T-helper 22 cell (primary cell): ENCODE data around the gene ADAMTSL5.
"Not testable (repeated sequence)": the region's sequence is repeated elsewhere in the genome, so short reads cannot be mapped to it uniquely, and the experiment has no call there.

Experiments
- DNase-seq: peaks from one replicate; pipeline ENCODE4 v3.0.0-alpha.2; 2020; ENCODE audit warnings: low read depth

Gene ADAMTSL5

DNA sequence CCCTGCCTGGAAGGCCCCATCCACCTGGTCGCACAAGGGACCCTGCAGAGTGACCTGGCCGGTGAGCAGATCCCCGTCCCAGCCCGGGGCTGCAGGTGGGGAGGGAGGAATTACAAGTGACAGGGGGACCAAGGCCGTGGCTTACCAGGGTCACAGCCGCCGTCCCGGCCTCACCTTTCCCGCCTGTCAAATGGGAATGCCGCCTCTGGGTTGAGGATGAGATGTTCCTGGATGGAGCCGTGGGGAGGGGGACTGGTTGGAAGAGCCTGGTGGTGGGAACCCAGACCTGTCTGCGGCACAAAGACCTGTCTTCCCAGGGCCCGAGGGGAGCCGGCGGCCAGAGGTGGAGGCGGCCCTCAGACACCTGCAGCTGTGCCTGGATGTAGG, 16.6 kb upstream of the ADAMTSL5 start:
- no peak for DNase-seq

DNA sequence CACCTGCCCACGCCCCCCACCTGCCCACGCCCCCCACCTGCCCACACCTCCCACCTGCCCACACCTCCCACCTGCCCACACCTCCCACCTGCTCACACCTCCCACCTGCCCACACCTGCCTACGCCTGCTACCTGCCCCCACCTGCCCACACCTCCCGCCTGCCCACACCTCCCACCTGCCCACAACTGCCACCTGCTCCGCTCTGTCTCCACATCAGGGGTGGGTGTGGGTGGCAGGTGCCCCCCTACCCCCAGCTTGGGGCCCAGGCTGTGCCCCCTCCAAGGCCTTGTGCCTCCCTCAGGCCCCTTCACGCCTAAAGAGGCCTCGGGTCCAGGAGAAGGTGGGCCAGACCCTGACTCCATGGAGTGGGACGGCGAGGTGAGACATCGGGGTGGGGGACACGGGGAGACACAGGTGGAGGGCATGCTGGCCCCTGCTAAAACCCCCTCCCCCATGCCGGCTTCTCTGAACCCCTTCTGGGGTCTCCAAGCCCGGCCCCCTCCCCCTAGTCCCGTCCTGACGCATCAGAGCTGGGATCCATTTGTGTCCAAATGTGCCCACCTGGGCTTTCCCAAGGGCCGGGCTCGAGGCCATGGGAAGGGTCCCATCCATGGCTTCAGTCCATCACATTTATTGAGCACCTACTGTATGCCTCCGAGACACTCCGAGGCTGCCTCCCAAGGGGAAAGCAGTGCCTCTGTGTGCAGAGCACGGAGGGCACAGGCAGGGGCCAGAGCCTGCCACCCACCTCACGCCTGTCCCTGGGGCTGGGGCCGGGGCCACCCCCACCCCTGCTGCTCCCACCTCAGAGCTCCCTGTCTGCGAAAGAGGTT, 16.0 kb upstream of the ADAMTSL5 start:
- no peak for DNase-seq

DNA sequence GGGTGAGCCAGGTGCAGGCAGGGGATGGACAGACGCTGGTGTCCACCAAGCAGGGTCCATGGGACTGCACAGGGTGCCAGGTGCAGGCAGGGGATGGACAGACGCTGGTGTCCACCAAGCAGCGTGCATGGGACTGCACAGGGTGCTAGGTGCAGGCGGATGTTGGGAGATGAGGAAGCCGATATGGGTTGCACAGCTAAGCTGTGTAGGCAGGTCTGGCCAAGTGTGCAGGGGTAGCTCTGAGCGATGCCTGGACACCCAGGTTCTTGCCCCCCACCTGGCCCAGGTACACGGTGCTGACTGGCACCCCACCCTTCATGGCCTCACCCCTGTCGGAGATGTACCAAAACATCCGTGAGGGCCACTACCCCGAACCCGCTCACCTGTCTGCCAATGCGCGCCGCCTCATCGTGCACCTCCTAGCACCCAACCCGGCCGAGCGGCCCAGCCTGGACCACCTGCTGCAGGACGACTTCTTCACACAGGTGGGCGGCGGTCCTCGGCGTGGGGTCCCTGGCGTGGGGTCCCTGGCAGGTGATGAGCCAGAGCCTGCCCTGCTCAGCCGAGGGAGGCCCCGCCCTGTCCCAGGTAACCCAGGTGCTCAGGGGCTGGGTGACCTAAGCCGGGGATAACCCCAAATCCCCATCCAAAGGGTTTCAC, 15.0 kb upstream of the ADAMTSL5 start:
- DNase-seq: no peak

DNA sequence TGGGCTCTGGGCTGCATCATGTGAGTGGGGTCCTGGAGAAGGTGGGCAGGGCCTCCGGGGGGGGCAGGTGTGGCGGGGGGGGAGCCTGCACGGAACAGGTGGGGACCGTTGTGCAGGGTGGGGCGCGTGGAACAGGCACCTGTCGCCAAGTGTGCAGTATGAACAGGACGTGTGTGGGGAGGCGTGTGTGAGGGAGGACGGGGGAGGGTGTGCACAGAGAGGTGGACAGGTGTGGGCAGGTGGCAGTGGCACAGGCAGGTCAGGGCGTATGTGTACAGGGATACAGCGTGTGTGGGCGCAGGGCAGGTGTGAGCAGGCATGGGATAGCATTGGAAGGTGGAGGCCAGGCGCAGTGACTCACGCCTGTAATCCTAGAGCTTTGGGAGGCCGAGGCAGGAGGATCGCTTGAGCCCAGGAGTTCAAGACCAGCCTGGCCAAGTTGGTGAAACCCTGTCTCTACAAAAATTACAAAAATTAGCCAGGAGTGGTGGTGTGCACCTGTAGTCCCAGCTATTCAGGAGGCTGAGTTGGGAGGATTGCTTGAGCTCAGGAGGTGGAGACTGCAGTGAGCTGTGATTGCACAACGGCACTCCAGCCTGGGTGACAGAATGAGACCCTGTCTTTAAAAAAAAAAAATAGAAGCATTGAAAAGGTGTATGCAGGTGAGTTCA, 14.3 kb upstream of the ADAMTSL5 start:
- DNase-seq: no peak

DNA sequence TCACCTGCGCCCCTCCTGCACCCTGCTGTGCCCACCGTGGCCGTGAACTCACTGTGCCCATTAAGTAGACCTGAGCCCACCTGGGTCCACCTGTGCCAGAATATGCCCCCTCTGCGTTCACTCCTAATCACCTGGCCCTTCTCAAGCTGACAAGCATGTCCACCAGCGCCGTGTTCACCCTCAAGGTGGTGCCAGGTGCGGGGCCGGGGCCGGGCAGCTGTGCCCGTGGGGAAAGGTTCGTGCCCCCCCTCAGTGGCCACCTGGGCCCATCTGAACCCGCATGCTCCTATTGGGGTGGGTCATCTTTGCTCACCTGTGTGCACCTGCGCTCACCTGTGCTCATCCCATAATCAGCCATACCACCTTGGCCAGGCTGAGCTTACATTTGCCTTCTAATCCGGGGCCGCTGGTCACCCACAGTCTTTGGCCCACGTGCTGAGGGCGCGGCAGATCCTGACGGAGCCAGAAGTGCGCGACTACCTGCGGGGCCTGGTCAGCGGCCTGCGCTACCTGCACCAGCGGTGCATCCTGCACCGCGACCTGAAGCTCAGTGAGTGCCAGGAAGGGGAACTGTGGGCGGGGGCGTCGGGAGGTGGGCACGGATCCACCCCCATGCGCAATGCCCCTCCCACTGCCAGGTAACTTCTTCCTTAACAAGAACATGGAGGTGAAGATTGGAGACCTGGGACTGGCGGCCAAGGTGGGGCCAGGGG, 13.4 kb upstream of the ADAMTSL5 start:
- DNase-seq: no peak

DNA sequence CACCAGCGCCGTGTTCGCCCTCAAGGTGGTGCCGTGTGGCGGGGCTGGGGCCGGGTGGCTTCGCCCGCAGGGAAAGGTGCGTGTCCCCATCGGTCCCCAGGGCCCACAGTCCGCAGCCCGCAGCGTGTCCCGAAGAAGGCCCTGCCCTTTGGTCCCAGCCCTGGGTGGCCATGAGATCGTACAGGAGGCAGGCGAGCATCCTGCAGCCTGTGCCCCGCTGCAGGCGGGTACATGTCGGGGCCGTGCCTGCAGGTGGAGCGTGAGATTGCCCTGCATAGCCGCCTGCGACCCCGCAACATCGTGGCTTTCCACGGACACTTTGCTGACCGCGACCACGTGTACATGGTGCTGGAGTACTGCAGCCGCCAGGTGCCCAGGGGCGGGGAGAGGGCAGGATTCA, 12.5 kb upstream of the ADAMTSL5 start:
- DNase-seq: no peak

DNA sequence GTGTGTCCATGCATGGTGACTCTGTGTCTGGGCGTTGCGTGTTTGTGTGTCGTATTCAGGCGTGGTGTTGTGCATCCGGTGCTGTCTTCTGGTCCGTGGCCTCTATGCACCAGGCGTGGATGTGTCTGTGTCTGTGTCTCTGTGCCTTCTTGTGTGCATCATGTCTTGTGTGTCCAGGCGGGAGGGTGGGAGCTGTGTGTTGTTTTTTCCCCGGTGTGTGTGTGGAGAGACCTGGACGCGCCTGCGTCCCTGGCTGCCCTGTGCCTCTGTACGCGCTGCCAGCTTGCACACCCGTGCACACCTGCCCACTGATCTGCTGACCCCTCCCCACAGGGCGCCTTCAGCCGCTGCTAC, 12.1 kb upstream of the ADAMTSL5 start:
- DNase-seq: no peak

DNA sequence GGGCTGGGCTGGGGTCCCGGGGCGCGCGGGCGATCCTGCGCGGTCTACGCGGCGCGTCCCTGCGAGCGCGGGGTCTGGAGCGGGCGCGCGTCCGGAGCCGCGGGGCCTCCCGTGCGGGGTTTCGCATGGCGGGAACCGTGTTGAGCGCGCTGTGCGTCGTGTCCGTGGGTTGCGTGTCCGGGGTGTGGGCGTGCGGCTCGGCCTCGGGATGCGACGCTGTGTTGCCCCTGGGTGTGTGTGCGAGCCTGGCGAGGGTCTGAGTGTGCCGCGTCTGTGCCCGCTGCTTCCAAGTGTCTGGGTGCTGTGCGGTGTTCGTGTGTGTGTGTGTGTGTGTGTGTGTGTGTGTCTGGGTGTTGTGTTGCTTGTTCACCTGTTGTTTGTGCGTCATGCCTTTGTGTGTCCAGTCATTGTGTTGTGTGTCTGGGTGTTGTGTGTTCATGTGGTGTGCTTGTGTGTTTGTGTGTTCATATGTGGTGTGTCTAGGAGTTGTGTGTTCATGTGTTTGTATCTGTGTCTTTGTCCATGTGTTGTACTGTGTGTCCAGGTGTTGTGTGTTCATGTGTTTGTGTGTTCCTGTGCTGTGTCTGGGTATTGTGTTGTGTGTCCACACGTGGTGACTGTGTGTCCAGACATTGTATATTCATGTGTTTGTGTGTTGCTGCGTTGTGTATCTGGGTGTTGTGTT, 11.6 kb upstream of the ADAMTSL5 start:
- DNase-seq: no peak

DNA sequence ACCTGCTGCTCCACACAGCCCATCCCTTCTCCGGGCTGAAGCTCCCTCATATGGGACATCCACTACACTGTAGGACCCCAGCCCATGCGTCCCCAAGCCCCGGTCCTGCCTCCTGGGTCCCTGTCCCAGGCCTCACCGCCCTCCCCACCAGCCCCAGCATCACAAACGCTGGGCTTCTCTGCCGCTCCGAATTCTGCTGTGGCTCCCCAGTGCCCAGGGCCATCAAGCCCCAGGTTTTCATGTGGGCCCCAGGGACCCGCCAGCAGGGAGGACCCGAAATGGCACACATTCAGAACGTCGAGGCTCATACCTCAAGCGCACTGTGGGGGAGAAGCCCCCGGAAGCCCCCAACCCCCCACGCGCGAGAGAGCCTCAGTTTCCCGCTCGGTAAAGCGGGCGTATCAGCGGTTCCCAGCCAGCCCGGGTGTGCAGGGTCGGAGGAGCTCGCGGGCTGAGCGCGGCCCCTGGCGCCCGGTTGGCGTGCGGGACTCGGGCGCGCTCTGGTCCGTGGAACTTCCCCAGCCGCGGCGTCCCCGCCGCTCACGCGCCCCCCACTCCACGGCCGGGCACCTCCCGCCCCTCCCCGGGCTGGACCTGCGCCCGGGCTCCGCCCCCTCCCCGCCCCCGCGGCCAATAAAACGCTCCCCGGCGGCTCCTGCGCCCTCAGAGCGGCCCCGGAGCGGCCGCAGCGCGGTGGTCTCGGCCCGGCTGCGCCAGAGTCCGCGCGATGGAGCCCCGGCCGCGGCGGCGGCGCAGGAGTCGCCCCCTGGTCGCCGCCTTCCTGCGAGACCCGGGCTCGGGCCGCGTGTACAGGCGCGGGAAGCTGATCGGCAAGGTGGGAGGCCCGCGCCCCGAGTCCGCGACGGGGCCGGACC, 10.8 kb upstream of the ADAMTSL5 start, which contains the start of gene PLK5:
PLK5 (plus strand) TSS at position 666 of the 875 bp plus-strand sequence. CDS start 2,920 bp downstream, outside the sequence.
- DNase-seq: no peak

DNA sequence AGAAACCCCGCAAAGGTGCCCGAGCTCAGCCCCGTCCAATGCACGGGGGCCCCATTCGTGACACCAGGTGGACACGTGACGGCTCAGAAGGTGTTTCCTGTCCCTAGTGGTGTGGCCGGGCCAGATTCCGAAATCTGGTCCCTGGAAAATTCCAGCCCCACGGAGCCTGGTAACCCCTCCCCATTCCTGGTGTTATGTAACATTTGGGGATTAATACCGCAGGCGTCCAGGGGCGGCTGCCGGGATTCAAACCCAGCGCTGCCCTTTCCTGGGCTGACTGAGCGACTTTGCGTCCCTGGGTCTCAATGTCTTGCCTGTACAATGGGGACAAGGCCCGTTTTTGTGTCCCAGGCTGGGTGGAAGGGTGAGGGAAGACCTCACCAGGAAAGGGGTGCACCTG, 10.0 kb upstream of the ADAMTSL5 start:
- no peak for DNase-seq

DNA sequence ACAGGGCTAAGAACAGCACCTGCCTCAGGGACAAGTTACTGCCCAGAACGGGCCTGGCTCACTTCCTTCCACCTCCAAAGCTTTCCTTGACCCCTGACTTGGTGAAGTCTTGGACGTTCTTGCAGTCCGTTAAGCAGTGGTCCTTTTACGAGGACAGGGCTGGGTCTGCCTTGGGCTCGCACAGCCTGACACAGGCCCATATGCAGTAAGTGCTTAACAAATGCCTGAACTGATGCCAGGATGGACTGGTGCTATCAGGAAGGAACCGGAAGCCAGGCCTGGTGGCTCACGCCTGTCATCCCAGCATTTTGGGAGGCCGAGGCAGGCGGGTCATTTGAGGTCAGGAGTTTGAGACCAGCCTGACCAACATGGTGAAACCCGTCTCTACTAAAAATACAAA, 9.2 kb upstream of the ADAMTSL5 start:
- no peak for DNase-seq

DNA sequence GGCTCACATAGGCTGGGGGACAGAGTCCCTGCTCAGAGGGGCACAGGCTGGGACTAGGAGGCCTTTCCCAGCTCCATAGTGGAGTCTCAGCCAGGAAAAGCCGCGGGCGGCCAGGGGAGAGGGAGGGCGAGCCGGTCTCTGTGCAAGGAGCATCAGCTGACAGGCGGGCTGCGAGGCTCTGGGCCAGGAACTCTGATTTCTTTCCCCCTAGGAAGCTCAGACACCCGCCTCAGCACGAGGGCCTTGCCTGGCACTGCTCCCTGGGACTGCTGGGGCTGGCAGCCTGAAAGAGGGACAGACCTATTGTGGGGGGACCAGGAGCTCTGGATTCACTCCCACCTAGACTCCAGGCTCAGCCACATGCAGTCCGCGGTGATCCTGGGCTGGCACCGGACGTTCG, 8.8 kb upstream of the ADAMTSL5 start:
- DNase-seq: no peak

DNA sequence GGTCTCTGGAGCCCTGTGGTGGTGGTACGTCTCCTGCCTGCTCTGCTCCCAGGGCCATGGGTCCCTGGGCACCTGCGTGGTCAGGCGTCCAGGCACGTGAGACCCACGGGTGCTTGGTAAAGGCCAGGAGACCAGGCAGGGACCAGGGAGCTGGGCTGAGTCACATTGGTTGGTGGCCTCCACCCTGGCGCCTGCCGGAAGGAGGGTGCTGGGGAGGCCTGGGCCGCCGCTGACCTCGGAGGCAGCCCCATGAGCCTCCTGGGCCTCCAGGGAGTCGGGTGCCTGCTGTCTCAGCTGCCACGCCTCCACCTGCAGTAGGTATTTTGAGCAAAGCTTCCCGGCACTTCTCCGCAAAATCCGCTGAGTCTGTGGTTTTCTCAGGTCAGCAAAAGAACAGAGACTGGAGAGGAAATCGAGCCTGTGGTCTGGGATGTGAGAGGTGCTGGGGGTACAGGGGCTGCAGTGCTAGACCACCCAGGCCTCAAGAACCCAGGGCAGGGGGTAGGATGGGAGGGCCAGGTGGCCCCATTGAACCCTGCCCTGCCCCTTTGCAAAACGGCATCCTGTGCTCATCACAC, 7.5 kb upstream of the ADAMTSL5 start:
- no peak for DNase-seq

DNA sequence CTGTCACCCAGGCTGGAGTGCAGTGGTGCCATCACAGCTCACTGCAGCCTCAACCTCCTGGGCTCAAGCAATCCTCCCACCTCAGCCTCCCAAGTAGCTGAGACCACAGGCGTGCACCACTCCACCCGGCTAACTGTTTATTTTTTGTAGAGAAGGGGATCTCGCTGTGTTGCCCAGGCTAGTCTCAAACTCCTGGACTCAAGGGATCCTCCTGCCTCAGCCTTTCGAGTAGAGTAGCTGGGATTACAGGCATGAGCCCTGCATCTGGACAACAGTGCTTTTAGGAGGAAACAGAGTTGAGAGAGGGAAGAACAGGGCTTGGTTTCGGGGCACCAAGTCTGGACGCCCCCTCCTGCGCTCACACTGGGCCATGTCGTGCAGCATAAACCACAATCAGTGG, 7.0 kb upstream of the ADAMTSL5 start:
- not testable (repeated sequence) for DNase-seq

DNA sequence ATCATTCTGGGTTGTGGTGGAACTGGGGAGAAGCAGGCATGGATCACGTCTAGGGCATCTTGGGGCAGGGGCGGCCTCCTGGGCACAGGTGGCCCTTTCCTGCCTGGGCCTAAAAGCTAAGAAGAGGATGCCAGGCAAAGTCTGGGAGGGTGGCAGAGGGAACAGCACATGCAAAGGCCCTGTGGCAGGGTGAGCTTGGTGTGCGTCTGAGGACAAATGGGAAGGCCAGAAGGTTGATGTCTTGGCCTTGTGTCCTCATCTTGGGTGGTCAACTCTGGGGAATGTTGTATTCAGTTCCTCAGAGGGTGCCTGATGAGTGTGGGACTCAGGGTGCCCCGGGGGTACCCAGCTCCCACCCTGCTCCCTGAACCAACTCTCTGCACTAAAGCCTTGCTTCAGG, 5.7 kb upstream of the ADAMTSL5 start:
- no peak for DNase-seq

DNA sequence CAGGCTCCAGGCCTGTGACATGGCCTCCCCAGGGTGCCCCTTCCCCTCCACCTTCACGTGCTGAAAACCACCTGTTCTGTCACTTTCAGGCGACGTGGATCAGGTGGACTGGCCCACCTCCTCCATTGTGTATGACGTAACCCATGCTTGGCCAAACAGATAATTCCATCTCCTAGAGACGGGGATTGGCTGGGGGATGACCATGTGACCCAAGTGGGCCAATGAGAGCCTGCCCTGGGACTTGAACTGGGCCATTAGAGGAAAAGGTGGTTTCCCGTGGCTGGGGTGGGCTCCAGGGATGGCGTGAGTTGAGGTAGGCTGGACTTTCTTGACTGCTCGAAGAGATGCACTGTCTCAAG, 3.6 kb upstream of the ADAMTSL5 start:
- no peak for DNase-seq

DNA sequence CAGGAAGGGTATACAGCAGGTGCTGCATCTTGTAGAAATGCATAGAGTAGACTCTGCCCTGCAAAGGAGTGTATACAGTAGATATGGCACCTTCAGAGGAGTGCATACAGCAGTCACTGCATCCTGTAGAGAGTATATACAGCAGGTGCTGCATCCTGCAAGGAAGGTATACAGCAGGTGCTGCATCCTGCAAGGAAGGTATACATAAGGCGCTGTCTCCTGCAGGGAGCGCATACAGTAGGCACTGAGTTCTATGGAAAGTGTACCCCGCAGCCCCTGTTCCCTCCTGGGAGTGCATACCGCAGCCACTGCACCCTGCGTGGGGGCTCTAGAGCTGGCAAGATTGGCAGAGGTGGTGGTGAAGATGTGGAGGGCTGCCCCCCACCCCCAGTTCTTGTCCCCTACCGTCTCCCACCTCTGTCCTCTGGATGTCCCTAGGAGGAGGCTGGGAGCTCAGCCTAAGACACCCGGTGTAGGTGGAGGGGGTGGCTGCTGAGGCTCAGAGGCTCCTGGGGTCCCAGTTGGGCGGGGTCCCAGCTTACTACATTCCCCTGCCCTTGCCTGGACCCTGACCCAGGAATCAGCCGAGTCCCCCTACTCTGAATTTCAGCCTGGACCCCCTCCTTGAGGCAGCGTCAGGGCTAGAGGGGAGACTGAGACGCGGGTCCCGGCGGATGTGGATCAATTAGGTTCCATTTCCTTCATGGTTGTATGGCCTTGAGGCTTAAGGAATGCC, 2.3 kb upstream of the ADAMTSL5 start:
- DNase-seq: no peak

DNA sequence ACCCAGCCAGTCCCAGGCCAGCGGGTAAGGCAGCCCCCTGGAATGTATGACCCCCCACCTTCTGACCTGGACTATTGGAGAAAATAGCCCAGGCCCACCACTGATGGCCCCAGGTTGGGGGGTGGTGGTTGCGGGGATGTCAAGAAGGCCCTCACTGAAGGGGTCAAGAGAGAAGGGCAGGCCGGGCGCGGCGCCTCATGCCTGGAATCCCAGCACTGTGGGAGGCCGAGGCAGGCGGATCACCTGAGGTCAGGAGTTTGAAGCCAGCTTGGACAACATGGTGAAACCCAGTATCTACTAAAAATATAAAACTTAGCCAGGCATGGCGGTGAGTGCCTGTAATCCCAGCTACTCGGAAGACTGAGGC, 1.5 kb upstream of the ADAMTSL5 start:
- DNase-seq: no peak

DNA sequence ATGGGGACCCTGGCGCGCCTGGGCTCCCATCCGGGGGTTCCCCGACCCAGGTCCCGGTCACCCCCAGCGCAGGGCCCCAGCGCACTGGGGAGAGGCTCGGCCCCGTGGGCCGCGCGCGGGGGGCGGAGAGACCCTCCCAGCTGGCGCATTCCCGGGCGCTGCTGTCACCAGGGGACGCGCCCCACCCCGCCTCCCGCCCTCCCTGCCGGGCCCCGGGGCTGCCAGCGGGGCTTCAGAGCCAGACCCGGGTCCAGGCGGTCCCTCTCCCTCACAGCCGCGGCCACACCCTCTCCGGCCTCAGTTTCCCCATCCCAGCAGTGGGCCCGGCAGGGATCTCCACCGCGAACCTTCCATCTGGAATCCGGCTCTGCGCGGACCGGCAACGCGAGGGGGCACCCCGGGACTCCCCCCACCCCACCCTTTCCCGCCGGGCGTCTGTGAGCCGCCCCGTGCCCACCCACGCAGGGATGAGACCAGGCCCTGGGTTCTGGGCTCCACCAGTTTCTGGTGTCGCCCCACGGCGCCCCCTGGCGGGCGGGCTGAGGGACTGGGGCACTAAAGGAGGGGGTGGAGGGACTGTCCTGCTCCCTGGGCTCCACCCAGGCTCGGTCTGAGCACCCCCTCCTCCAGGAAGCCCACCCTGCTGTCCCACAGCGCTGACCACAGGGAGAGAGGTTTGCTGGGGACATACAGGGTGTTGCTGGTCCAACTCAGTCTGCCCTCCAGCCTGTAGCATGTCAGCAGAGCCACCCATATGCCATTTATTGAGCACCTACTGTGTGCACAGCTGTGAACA, 878 bp upstream of the ADAMTSL5 start:
- peak; percentile 29 for DNase-seq
